ENCODE data around the gene TOMM40.

DNA sequence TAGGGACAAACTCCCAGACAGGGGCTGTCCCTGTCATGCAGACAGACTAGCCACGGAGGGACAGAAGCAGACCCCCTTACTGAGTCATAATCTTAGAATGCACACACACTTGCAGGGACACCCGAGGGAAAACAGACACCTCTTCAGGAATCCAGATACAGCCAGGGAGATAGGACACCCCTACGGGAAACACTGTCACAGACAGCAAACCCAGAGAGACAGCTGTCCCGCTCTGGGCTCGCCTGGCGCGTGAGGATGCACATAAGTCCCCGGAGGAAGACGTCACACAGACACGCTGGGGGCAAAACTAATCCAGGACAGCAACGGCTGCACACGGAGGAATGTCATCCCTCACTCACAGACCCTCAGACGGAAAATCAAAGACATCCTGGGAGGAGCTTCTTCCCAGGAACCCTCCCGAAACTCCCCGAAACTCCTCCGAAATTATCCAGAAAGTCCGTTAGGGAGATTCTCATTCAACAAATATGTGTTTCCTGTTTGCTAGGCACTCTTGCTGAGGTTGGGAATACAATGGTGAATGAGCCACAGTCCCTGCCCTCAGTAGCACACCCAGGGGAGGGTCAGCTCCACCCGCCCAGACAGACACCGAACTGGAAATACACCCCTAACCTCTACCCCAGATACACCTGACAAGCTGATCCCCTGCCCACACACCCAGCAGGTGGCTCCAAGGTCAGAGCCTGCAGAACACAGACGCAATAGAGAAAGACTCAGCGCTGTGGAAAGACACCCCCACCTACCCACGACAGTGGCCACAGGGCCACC lies 15.2 kb upstream of the TOMM40 start:
- TF ChIP-seq EZH2 (IDR thresholded peaks at IDR 0.05; ENCODE audit: borderline replicate concordance) (no peak), EZH2phosphoT487 (IDR thresholded peaks at IDR 0.05; ENCODE audit: low read depth, severe bottlenecking, unreplicated experiment) (no peak)
- TF ChIP-seq, protein P1, sequence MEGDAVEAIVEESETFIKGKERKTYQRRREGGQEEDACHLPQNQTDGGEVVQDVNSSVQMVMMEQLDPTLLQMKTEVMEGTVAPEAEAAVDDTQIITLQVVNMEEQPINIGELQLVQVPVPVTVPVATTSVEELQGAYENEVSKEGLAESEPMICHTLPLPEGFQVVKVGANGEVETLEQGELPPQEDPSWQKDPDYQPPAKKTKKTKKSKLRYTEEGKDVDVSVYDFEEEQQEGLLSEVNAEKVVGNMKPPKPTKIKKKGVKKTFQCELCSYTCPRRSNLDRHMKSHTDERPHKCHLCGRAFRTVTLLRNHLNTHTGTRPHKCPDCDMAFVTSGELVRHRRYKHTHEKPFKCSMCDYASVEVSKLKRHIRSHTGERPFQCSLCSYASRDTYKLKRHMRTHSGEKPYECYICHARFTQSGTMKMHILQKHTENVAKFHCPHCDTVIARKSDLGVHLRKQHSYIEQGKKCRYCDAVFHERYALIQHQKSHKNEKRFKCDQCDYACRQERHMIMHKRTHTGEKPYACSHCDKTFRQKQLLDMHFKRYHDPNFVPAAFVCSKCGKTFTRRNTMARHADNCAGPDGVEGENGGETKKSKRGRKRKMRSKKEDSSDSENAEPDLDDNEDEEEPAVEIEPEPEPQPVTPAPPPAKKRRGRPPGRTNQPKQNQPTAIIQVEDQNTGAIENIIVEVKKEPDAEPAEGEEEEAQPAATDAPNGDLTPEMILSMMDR (IDR thresholded peaks at IDR 0.05; ENCODE audit: poor library complexity) = no peak

Measured in hepatocyte (in vitro differentiated cells).